SIG-M5 treated with dmso at 0.1 percent for 504 hours (cell line): ENCODE data around the gene SLC25A39.
"Not testable (repeated sequence)": the region's sequence is repeated elsewhere in the genome, so short reads cannot be mapped to it uniquely, and the experiment has no call there.

ENCODE experiments used
- DNase-seq: peaks from one replicate; lab custom pipeline; 2025; ENCODE audit not compliant: unreplicated experiment; lab: John Stamatoyannopoulos, UW

SLC25A39 gene

GRCh38 chr17:44335968-44336367 is 11.3 kb upstream of the SLC25A39 start:
- DNase-seq, result no peak

GRCh38 chr17:44335564-44335963 is 10.9 kb upstream of the SLC25A39 start:
- no peak for DNase-seq

- peak; percentile 48 for DNase-seq
Observed at GRCh38 chr17:44334727-44335126, 10.1 kb upstream of the SLC25A39 start.

- no peak for DNase-seq
Observed at GRCh38 chr17:44334315-44334714, 9.7 kb upstream of the SLC25A39 start.

GRCh38 chr17:44333371-44333770 is 8.7 kb upstream of the SLC25A39 start:
- peak; percentile 85 for DNase-seq

- peak; percentile 76 for DNase-seq
Observed at GRCh38 chr17:44331249-44331760, 6.7 kb upstream of the SLC25A39 start.

GRCh38 chr17:44330263-44330662 is 5.6 kb upstream of the SLC25A39 start:
- not testable (repeated sequence) for DNase-seq

GRCh38 chr17:44329516-44329915 is 4.9 kb upstream of the SLC25A39 start:
- not testable (repeated sequence) for DNase-seq

GRCh38 chr17:44327715-44328449 is 3.3 kb upstream of the SLC25A39 start:
- DNase-seq, result no peak

- DNase-seq, result peak; percentile 97
Observed at GRCh38 chr17:44326861-44327444, 2.3 kb upstream of the SLC25A39 start.

GRCh38 chr17:44324092-44324570 is 492 bp downstream of the SLC25A39 start:
- no peak for DNase-seq

GRCh38 chr17:44323359-44324091 is 1.1 kb downstream of the SLC25A39 start:
- DNase-seq, result no peak

GRCh38 chr17:44322236-44322895 is 2.3 kb downstream of the SLC25A39 start:
- no peak for DNase-seq

GRCh38 chr17:44321246-44322120 is 3.1 kb downstream of the SLC25A39 start:
- DNase-seq, result no peak

- no peak for DNase-seq
Observed at GRCh38 chr17:44320066-44320465, 4.6 kb downstream of the SLC25A39 start.

GRCh38 chr17:44318077-44318892 is 6.3 kb downstream of the SLC25A39 start:
- no peak for DNase-seq

GRCh38 chr17:44317545-44317944 is 7.1 kb downstream of the SLC25A39 start:
- DNase-seq, result no peak

GRCh38 chr17:44315760-44316731 is 8.6 kb downstream of the SLC25A39 start:
- DNase-seq, result no peak
